Sigmoid colon (tissue), 4 donors: ENCODE results near the gene APOBEC3F.

Experiments
- CTCF ChIP-seq, 4 experiments: fragments of 450-650 bp in 3 of 4; fragments of 200-600 bp in 1 of 4; IDR thresholded peaks; one replicate each; pipeline ENCODE4 v1.5.1; 2016 to 2019; ENCODE audit warnings: antibody characterized with exemption in 4 of 4, mild to moderate bottlenecking in 3 of 4, moderate library complexity in 2 of 4
- EP300 ChIP-seq, 4 donors: sonication (generic); formaldehyde crosslinking; IDR thresholded peaks; one replicate each; pipeline ENCODE4 v1.6.1; 2017; ENCODE audit warnings: antibody characterized with exemption in 4 of 4
- POLR2A ChIP-seq, 2 donors: fragments of 450-650 bp; IDR thresholded peaks; one replicate each; pipeline ENCODE4 v1.6.1; 2016; ENCODE audit warnings: antibody characterized with exemption in 2 of 2, mild to moderate bottlenecking in 2 of 2, moderate library complexity in 2 of 2

- no peak for TF ChIP-seq CTCF (IDR thresholded peaks at IDR 0.05)
- no peak for TF ChIP-seq POLR2A (IDR thresholded peaks at IDR 0.05)
- TF ChIP-seq EP300 (IDR thresholded peaks at IDR 0.05): no peak
Measured at GRCh38 chr22:39083212-39084165, 42.8 kb downstream of the APOBEC3F start.
